HG03039 (cell line): Measurements from ENCODE around the gene UHRF1.
"Not testable (repeated sequence)": the region's sequence is repeated elsewhere in the genome, so short reads cannot be mapped to it uniquely, and the experiment has no call there.

Source experiments
- ATAC-seq: cut with Tn5 transposase; IDR thresholded peaks from one replicate; pipeline ENCODE4 v1.9.1; 2021; ENCODE audit warnings: mild to moderate bottlenecking, moderate library complexity; ENCODE audit not compliant: unreplicated experiment

Gene UHRF1

DNA sequence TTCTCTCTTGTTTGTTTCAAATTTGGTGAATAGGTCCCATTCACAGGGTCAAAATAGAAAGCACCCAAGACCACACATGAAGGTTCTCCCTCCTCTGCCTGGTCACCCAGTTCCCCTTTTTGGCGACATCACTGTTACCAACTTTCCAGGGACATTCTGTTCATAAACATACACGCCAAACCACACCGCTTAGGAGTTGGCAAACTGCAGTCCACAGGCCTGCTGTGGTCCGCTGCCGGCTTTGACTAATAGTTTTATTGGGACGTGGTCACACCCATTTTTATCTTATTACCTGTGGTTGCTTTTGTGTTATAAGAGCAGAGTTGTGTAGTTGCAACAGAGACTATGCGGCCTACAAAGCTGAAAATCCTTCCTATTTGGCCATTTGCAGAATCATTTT lies 24.2 kb downstream of the UHRF1 start:
- no peak for ATAC-seq

- no peak for ATAC-seq
Observed at GRCh38 chr19:4935444-4935843, 26.1 kb downstream of the UHRF1 start.

GRCh38 chr19:4937060-4937459 lies 27.8 kb downstream of the UHRF1 start:
- ATAC-seq, result no peak

DNA sequence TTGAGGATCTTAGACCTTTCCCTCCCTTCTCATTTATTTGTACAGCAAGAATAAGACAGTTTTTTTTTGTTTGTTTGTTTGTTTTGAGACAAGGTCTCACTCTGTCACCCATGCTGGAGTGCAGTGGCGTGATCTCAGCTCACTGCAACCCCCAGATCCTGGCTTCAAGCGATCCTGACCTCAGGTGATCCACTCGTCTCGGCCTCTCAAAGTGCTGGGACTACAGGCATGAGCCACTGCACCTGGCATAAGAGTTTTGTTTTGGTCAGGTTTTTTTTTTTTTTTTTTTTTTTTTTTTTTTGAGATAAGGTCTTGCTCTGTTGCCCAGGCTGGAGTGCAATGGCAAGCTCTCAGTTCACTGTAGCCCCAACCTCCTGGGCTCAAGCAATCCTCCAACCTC lies 29.2 kb downstream of the UHRF1 start:
- not testable (repeated sequence) for ATAC-seq

GRCh38 chr19:4939466-4939865 lies 30.2 kb downstream of the UHRF1 start:
- ATAC-seq, result no peak

DNA sequence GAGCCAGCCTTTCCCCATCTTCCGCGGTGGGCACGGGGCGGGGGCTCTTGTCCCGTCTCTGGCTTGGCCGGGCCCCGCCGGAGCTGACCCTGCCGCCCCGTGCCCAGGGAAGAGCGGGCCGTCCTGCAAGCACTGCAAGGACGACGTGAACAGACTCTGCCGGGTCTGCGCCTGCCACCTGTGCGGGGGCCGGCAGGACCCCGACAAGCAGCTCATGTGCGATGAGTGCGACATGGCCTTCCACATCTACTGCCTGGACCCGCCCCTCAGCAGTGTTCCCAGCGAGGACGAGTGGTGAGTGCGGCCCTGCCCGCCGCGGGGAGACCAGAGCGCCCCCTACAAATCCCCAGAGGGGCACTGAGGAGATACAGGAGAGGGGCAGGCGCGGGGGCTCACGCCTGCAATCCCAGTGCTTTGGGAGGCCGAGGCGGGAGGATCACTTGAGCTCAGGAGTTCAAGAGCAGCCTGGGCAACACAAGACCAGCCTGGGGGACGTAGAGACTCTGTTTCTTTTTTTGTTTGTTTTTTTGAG lies 32.4 kb downstream of the UHRF1 start:
- not testable (repeated sequence) for ATAC-seq

- not testable (repeated sequence) for ATAC-seq
Observed at GRCh38 chr19:4950650-4951049, 41.3 kb downstream of the UHRF1 start.

- ATAC-seq, result no peak
Observed at GRCh38 chr19:4951656-4952055, 42.4 kb downstream of the UHRF1 start.

GRCh38 chr19:4952945-4953344 lies 43.6 kb downstream of the UHRF1 start:
- ATAC-seq, result no peak

GRCh38 chr19:4954320-4955149 lies 45.2 kb downstream of the UHRF1 start:
- ATAC-seq, result not testable (repeated sequence)

- no peak for ATAC-seq
Observed at GRCh38 chr19:4955274-4955673, 46.0 kb downstream of the UHRF1 start.

DNA sequence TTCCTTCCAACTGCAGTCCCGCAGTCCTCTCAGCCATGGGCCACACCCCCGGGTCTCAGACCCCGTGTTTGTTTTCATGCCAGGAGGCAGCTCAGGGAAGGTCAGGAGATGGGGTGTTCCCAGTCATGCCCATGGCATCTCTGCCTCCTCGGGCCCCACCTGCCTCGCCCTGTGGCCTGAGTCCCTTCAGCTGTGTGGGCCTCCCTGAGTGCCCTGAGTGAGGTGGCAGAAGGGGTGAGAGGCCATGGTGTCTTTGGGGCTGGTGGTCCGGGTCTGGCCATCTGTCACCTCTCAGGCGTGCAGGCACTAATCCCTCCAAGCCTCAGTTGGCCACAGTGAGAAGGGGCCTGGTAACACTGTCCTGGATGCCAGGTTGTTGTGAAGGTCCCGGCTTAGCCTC lies 48.7 kb downstream of the UHRF1 start:
- no peak for ATAC-seq

- no peak for ATAC-seq
Observed at GRCh38 chr19:4962085-4962619, 52.9 kb downstream of the UHRF1 start.

- no peak for ATAC-seq
Observed at GRCh38 chr19:4965061-4965460, 55.8 kb downstream of the UHRF1 start.

DNA sequence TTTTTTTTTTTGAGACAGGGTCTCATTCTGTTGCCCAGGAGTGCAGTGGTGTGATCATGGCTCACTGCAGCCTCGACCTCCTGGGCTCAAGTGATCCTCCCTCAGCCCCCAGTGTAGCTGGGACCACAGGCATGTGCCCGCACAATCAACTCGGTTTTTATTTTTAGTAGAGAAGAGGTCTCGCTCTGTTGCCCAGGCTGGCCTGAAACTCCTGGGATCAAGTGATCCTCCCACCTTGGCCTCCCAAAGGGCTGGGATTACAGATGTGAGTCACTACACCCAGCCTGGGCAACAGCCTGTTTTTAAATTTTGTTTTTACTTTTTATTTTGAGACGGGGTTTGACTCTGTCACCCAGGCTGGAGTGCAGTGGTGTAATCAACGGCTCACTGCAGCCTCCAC lies 57.3 kb downstream of the UHRF1 start:
- no peak for ATAC-seq

GRCh38 chr19:4967738-4968461 lies 58.6 kb downstream of the UHRF1 start:
- ATAC-seq, result no peak

DNA sequence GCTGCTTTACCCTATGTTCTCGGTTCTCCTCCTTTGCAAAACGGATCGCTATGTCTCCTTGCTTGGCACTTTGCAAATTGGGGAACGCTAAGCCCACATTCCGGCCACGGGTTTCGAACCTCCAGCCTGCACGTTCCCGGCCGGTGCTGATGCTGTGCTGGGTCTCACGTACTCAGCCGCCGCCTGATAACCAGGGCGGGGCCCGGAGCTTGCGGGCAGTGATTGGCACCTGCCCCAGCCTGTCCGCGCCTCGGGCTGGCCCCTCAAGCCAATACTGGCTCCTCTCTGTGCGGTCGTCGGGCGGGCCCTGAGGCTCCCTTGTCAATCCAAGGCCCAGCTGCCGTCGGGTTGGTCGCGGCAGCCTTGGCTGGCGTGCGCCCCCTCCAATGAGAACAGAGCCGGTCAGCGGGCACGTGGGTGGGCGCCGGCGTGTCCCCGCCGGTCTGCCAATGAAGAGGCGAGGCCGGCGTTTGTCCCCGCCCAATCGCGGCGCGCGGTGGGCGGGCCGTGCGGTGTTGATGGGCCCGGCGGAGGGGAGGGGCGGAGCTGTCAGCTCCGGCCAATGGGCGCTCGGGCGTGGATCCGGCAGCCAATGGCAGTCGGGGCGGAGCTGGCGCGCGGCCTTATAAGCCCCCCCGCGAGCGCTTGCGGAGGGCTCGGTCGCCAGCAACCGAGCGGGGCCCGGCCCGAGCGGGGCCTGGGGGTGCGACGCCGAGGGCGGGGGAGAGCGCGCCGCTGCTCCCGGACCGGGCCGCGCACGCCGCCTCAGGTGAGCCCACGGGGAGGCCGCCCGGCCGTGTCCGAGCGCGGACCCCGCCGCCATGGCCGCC lies 59.4 kb downstream of the UHRF1 start, which contains the start of gene KDM4B:
KDM4B (plus strand) TSS at position 652 of the 830 bp plus-strand sequence. CDS start 63,778 bp downstream, outside the sequence.
- peak; percentile 89 for ATAC-seq

GRCh38 chr19:4969292-4969771 lies 60.0 kb downstream of the UHRF1 start:
- peak; percentile 6 for ATAC-seq

DNA sequence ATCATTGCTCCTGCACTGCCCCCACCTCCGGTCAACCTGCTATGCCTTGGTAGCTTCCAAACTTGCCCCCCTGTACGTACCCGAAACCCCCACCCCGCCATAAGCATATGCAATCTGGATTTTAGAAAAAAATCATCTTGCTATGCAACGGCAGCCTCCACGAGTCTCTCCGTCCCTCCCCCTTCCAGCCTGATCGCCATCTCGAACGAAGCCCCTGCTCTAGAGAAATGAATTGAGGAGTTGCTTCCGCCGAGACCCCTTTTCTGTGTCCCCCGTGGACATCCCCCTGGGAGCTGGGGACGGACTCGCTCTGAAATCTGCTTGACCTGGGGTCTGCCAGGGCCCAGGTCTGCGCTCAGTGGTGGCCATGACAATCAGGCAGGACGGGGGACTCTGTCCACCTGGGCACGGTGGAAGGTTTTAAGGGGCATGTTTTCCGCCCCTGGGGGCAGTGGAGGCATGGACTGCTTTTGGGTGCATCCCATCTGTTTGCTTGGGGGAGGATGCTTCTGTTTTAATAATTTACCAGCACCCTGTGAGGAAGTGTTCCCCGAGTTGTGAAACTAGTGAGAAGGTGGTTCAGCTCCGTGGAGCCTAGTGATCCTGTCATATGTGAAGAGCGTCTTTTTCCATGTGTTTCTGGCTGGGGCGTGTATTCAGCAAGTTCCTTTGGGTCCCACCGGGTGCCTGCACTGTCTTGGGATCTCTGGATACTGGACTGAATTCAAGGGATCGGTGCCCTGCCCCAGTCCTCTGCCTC lies 60.7 kb downstream of the UHRF1 start:
- ATAC-seq, result no peak
